WTC11 (cell line): Measurements from ENCODE around the gene GJD4. TPM values are rescaled to one million over a fixed set of nuclear protein-coding genes. Genes with fewer than 3 reads are reported as not detected.

ENCODE experiments used
- ATAC-seq: fragments of 200-7000 bp; cut with Tn5 transposase; 2 replicates; pipeline ENCODE4 v1.10.0; 2021; ENCODE audit warnings: mild to moderate bottlenecking, moderate library complexity
- CTCF ChIA-PET: fragments of 300-600 bp; sonication (Branson Sonifier 250); formaldehyde crosslinking; loops from one replicate; lab custom pipeline; 2021; ENCODE audit warnings: antibody characterized with exemption; lab: Charles Lee
- POLR2A ChIA-PET: fragments of 350-600 bp; sonication (Branson Sonifier 250); formaldehyde crosslinking; loops from one replicate; lab custom pipeline; 2021; ENCODE audit warnings: antibody characterized with exemption; lab: Charles Lee
- DNase-seq: peaks from one replicate; pipeline ENCODE4 v3.0.0; 2021; ENCODE audit warnings: low spot score
- H3K27ac Mint-ChIP-seq: 2 replicates; pipeline ENCODE4 v1.8.0; 2021; ENCODE audit warnings: mixed read lengths
- H3K27me3 Mint-ChIP-seq: 2 replicates; pipeline ENCODE4 v1.8.0; 2021; ENCODE audit warnings: low read depth, mild to moderate bottlenecking, moderate library complexity, mixed read lengths
- H3K36me3 Mint-ChIP-seq: 2 replicates; pipeline ENCODE4 v1.8.0; 2021; ENCODE audit warnings: mixed read lengths
- H3K4me1 Mint-ChIP-seq: 2 replicates; pipeline ENCODE4 v1.8.0; 2022; ENCODE audit warnings: mixed read lengths
- H3K4me3 Mint-ChIP-seq: 2 replicates; pipeline ENCODE4 v1.8.0; 2021; ENCODE audit warnings: mild to moderate bottlenecking, moderate library complexity, mixed read lengths
- H3K9me3 Mint-ChIP-seq: 2 replicates; pipeline ENCODE4 v1.8.0; 2021; ENCODE audit warnings: mixed read lengths
- ATF2 ChIP-seq: sonication (generic); formaldehyde crosslinking; IDR thresholded peaks from 2 replicates; pipeline ENCODE4 v1.8.1; 2022; ENCODE audit warnings: low read depth, missing genetic modification reagents, borderline replicate concordance
- ATF6 ChIP-seq: sonication (generic); formaldehyde crosslinking; IDR thresholded peaks from 2 replicates; pipeline ENCODE4 v1.8.1; 2023; ENCODE audit warnings: mild to moderate bottlenecking, missing genetic modification reagents
- CREB1 ChIP-seq: sonication (generic); formaldehyde crosslinking; IDR thresholded peaks from 2 replicates; pipeline ENCODE4 v1.8.0; 2023; ENCODE audit warnings: mild to moderate bottlenecking, missing genetic modification reagents
- E2F4 ChIP-seq: sonication (generic); formaldehyde crosslinking; IDR thresholded peaks from 2 replicates; pipeline ENCODE4 v1.8.1; 2022; ENCODE audit warnings: low read depth, mild to moderate bottlenecking, moderate library complexity, missing genetic modification reagents, borderline replicate concordance
- EMX1 ChIP-seq: fragments of 250-450 bp; sonication (Bioruptor Pico); IDR thresholded peaks from 2 replicates; pipeline ENCODE4 v1.8.0; 2021; ENCODE audit warnings: mild to moderate bottlenecking
- ESRRA ChIP-seq: sonication (generic); formaldehyde crosslinking; IDR thresholded peaks from 2 replicates; pipeline ENCODE4 v1.8.1; 2022; ENCODE audit warnings: mild to moderate bottlenecking, missing genetic modification reagents, borderline replicate concordance
- FOXJ3 ChIP-seq: sonication (generic); formaldehyde crosslinking; IDR thresholded peaks from 2 replicates; pipeline ENCODE4 v1.9.0; 2021; ENCODE audit warnings: missing genetic modification reagents, mild to moderate bottlenecking, borderline replicate concordance
- IRF1 ChIP-seq: sonication (generic); formaldehyde crosslinking; IDR thresholded peaks from 2 replicates; pipeline ENCODE4 v1.8.0; 2023; ENCODE audit warnings: missing genetic modification reagents
- KAT7 ChIP-seq: sonication (generic); formaldehyde crosslinking; IDR thresholded peaks from 2 replicates; pipeline ENCODE4 v1.8.1; 2023; ENCODE audit warnings: missing genetic modification reagents, mild to moderate bottlenecking, borderline replicate concordance
- MLX ChIP-seq: sonication (generic); formaldehyde crosslinking; IDR thresholded peaks from 2 replicates; pipeline ENCODE4 v1.8.1; 2023; ENCODE audit warnings: mild to moderate bottlenecking, missing genetic modification reagents, moderate library complexity
- NFATC4 ChIP-seq: fragments of 250-450 bp; sonication (Bioruptor Pico); IDR thresholded peaks from 2 replicates; pipeline ENCODE4 v1.9.0; 2021; ENCODE audit warnings: mild to moderate bottlenecking
- RORB ChIP-seq: fragments of 250-450 bp; sonication (Bioruptor Pico); IDR thresholded peaks from 2 replicates; pipeline ENCODE4 v1.9.0; 2021; ENCODE audit warnings: mild to moderate bottlenecking
- TEAD4 ChIP-seq: sonication (generic); formaldehyde crosslinking; IDR thresholded peaks from 2 replicates; pipeline ENCODE4 v1.8.0; 2022; ENCODE audit warnings: mild to moderate bottlenecking, missing genetic modification reagents
- ZNF396 ChIP-seq: fragments of 250-450 bp; sonication (Bioruptor Pico); IDR thresholded peaks from 2 replicates; pipeline ENCODE4 v1.8.0; 2021; ENCODE audit warnings: mild to moderate bottlenecking, moderate library complexity, borderline replicate concordance
- ZNF416 ChIP-seq: fragments of 250-450 bp; sonication (Bioruptor Pico); IDR thresholded peaks from 2 replicates; pipeline ENCODE4 v1.9.0; 2021; ENCODE audit warnings: mild to moderate bottlenecking, inconsistent platforms
- ZSCAN18 ChIP-seq: fragments of 250-450 bp; sonication (Bioruptor Pico); IDR thresholded peaks from 2 replicates; pipeline ENCODE4 v2.1.2; 2022; ENCODE audit warnings: mild to moderate bottlenecking, moderate library complexity
- total RNA-seq: library from RNA; stranded (reverse); gene quantifications from 3 replicates; pipeline ENCODE4 v1.2.3, GENCODE V29; 2021
- TF ChIP-seq, protein P1 (sequence below): sonication (generic); formaldehyde crosslinking; IDR thresholded peaks from 2 replicates; pipeline ENCODE4 v1.8.0; 2022; ENCODE audit warnings: mild to moderate bottlenecking, missing genetic modification reagents
- TF ChIP-seq, protein P2 (sequence below): sonication (generic); formaldehyde crosslinking; IDR thresholded peaks from 2 replicates; pipeline ENCODE4 v1.8.0; 2022; ENCODE audit warnings: mild to moderate bottlenecking, missing genetic modification reagents
- TF ChIP-seq, protein P3 (sequence below): fragments of 250-450 bp; sonication (Bioruptor Pico); IDR thresholded peaks from 2 replicates; pipeline ENCODE4 v1.8.0; 2021; ENCODE audit warnings: mild to moderate bottlenecking

Gene GJD4
- total RNA-seq, 1 experiment from 2014 or later = not detected

- TF ChIP-seq MLX (no peak), TEAD4 (CRISPR knock-in tag) (no peak), ATF2 (no peak), ATF6 (CRISPR knock-in tag) (no peak), KAT7 (CRISPR knock-in tag) (no peak), CREB1 (no peak), E2F4 (CRISPR knock-in tag) (no peak), FOXJ3 (CRISPR knock-in tag) (no peak), NFATC4 (CRISPR knock-in tag) (no peak), EMX1 (CRISPR knock-in tag) (no peak)
- TF ChIP-seq, protein P1, sequence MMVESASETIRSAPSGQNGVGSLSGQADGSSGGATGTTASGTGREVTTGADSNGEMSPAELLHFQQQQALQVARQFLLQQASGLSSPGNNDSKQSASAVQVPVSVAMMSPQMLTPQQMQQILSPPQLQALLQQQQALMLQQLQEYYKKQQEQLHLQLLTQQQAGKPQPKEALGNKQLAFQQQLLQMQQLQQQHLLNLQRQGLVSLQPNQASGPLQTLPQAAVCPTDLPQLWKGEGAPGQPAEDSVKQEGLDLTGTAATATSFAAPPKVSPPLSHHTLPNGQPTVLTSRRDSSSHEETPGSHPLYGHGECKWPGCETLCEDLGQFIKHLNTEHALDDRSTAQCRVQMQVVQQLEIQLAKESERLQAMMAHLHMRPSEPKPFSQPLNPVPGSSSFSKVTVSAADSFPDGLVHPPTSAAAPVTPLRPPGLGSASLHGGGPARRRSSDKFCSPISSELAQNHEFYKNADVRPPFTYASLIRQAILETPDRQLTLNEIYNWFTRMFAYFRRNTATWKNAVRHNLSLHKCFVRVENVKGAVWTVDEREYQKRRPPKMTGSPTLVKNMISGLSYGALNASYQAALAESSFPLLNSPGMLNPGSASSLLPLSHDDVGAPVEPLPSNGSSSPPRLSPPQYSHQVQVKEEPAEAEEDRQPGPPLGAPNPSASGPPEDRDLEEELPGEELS = no peak
These were observed 7.9 kb downstream of the GJD4 start (continued) for GRCh38 chr10:35613107-35613440.

- peaks cover 11% of the 10 kb centered on the region for H3K36me3 Mint-ChIP-seq
- H3K27ac Mint-ChIP-seq = no peak overlapping the region
- no peak for DNase-seq
- CTCF ChIA-PET = interaction anchor here (0.5 to 4.0 kb wide), 18 partner anchors 10 to 1267 kb away, joined by 3 to 28 read pairs (median 9); partner anchors contain the start of gene CREM
- H3K9me3 Mint-ChIP-seq = peaks cover 12% of the 10 kb centered on the region
- TF ChIP-seq ZNF416 = no peak
- TF ChIP-seq ZSCAN18 = no peak
- TF ChIP-seq IRF1 = no peak
- TF ChIP-seq, protein P2, sequence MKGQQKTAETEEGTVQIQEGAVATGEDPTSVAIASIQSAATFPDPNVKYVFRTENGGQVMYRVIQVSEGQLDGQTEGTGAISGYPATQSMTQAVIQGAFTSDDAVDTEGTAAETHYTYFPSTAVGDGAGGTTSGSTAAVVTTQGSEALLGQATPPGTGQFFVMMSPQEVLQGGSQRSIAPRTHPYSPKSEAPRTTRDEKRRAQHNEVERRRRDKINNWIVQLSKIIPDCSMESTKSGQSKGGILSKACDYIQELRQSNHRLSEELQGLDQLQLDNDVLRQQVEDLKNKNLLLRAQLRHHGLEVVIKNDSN (CRISPR knock-in tag) = no peak
- TF ChIP-seq ZNF396 = no peak
- TF ChIP-seq, protein P3, sequence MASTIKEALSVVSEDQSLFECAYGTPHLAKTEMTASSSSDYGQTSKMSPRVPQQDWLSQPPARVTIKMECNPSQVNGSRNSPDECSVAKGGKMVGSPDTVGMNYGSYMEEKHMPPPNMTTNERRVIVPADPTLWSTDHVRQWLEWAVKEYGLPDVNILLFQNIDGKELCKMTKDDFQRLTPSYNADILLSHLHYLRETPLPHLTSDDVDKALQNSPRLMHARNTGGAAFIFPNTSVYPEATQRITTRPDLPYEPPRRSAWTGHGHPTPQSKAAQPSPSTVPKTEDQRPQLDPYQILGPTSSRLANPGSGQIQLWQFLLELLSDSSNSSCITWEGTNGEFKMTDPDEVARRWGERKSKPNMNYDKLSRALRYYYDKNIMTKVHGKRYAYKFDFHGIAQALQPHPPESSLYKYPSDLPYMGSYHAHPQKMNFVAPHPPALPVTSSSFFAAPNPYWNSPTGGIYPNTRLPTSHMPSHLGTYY (CRISPR knock-in tag) = no peak
- no peak for TF ChIP-seq RORB (CRISPR knock-in tag)
- no peak for TF ChIP-seq ESRRA (CRISPR knock-in tag)
- TF ChIP-seq, all 79 proteins: peak for 0
- ATAC-seq = peak; percentile 47; the same call in 1 of the 2 replicates
- peaks cover 4% of the 10 kb centered on the region; the same call in 1 of the 2 replicates for H3K27me3 Mint-ChIP-seq
- H3K4me3 Mint-ChIP-seq = no peak overlapping the region
- POLR2A ChIA-PET = no interaction called here
- peaks cover 5% of the 10 kb centered on the region; the same call in 1 of the 2 replicates for H3K4me1 Mint-ChIP-seq
These were observed 8.6 kb downstream of the GJD4 start for GRCh38 chr10:35613597-35614226.
